A204.1 (cell line): Measurements from ENCODE around the gene LHFPL4.

Experiments
- FAIRE-seq: peaks from 2 replicates; lab custom pipeline; 2012; peaks lifted over from hg19 to GRCh38; lab: Jason Lieb, UNC

Gene LHFPL4

DNA sequence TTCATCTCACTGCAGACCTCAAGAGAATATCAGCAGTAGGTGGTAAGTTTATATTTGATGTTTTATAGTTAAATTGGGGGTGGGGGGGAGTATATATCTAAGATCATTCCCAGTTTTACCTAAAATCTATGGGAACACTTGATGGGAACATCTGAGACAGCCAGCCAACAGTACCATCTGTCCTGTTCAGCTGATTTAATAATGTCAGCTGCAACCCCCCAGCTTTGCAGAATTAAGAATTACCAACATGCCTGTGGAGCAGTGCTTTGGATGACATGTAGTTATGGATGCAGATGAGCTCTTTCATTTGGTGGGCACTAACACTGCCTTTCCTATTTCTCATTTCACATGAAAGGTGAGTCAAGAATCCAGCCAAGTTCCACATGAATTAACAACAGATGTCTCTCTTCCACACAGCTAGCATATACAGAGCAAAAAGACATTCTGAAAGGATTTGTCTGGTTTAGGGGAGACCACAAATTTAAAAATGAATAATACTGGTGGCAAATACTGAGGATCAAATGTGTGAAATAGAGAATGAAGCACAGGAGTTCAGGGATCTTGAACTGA, 80.0 kb downstream of the LHFPL4 start:
- no peak for FAIRE-seq

DNA sequence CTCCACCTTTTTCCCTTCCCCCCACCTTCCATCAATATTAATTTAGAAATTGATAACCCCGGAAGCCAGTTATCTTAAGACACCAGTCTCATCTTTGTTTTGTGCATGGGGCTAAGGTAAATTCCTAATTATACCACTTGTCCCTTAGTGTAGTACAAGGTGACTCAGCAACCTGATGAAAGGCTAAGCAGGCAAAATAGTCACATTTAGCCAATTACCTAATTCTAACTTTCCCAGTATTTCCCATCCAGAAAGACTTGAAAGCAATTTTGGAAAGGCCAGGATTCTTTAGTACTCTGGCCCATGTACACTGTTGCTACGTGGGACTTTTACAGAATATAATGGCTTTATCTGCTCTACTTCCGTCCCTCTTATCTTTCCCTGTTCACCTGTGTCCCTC, 83.6 kb downstream of the LHFPL4 start:
- no peak for FAIRE-seq

GRCh38 chr3:9468460-9468859, 85.2 kb downstream of the LHFPL4 start:
- no peak for FAIRE-seq

GRCh38 chr3:9467451-9467850, 86.2 kb downstream of the LHFPL4 start:
- no peak for FAIRE-seq

DNA sequence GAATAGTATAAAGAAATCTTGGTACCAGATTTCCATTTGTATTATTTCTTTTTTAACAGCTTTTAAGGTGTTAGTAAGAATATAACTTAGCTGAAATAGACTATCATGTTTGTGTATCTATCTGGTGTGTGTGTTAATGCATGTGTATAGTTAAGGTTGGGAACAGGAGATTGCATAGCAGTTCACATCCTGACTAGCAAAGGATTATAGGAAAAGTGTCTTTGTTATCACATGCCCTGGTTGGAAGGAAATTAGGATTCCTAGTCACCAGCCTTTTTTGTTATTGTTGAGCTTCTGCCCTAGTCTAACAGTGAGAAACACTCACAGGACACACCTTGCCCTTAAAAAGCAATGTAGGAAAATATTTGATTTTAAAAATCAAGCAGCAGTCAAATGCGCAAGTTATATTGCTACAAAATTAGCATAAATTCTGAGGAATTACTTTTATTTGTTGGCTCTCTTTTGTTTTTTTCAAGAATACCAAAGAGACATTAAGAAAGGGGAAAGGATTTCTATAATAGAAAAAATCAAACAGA, 98.0 kb downstream of the LHFPL4 start:
- FAIRE-seq = no peak

DNA sequence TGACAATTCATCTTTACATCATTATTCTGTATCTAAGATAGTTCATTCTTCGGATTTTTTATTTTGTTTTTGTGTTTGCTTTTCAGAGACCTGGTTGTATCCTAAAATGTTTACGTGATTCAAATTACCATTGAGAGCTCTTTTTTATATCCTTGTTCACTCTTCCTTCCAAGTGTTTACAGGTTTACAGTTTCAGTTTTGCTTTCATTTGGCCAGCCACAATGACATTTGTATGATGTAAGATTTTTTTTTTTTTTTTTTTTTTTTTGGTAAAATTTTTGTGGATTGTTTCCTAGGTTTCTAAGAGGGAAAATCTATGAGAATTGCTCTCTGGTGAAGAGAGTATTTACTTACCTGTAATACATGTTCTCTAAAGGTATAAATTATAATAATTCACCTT, 101.2 kb downstream of the LHFPL4 start:
- FAIRE-seq = no peak

GRCh38 chr3:9450991-9451390, 102.6 kb downstream of the LHFPL4 start:
- FAIRE-seq = no peak

GRCh38 chr3:9450126-9450525, 103.5 kb downstream of the LHFPL4 start:
- FAIRE-seq = peak; percentile 6

DNA sequence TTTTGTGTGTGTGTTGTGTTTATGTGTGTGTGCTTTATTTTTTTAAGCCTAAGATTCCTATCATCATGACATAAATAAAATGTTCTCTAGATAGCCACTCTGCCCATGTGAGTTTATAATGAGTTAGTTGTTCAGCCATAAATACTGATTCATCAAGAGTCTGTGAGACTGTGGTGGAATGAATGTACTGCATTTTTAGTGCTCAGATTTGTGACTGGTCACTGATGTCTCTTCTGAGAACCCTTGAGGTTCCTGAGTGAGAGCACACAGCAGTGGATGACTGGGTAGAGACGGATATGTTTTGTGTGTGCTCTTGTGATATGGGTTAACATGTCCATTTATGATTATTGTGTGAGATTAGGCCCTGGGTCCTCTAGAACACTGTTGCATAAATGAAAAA, 105.0 kb downstream of the LHFPL4 start:
- no peak for FAIRE-seq
